Measurements from ENCODE around the gene CLCN7. TPM values are rescaled to one million over a fixed set of nuclear protein-coding genes. Genes with fewer than 3 reads are reported as not detected.

The CLCN7 gene
- total RNA-seq, 1 donor from 2014 or later: 36.6 TPM

DNA sequence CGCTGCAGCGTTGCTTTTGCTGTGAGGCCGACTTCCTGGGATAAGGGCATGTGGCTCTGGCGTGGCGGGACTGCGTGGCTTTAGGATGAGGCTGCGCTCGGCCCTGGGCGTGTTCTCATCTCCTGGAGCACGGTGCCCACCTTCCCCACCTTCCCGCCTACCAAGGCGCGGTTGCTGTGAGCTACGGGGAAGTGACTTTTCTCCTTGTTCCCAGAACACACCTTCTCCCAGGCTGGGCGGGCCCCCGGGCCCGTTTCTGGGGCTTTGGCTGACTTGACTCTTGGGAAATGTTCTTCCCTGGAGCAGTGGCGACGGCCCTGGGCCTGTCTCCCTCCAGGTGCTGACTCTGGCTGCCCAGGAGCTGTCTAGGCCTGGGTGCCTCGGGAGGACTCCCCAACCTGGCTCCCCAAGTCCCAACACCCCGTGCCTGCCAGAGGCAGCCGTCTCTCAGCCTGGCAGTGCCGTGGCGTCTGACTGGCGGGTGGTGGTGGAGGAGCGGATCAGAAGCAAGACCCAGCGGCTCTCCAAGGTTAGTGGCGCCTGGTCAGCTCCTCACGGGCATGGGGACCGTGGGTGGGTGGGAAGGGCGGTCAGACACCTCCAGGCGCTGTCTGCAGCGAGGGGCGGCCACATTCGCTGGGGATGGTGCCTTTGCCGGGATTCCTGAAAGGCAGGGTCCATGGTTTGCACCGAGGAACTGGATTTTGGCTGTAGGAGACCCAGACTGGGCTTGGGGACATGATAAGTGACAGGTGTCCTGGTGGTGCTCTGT is 30.4 kb upstream of the CLCN7 start:
- Histone ChIP-seq H3K4me3 (ENCODE audit: low read depth, low read length) (no peak overlapping the region), H3K27me3 (ENCODE audit: control insufficient read depth, insufficient read depth, low read length) (no peaks in the 10 kb centered on the region), H3K36me3 (ENCODE audit: control insufficient read depth, insufficient read depth, low read length) (peaks cover 19% of the 10 kb centered on the region)
- no peak for FAIRE-seq
- TF ChIP-seq, protein P1, sequence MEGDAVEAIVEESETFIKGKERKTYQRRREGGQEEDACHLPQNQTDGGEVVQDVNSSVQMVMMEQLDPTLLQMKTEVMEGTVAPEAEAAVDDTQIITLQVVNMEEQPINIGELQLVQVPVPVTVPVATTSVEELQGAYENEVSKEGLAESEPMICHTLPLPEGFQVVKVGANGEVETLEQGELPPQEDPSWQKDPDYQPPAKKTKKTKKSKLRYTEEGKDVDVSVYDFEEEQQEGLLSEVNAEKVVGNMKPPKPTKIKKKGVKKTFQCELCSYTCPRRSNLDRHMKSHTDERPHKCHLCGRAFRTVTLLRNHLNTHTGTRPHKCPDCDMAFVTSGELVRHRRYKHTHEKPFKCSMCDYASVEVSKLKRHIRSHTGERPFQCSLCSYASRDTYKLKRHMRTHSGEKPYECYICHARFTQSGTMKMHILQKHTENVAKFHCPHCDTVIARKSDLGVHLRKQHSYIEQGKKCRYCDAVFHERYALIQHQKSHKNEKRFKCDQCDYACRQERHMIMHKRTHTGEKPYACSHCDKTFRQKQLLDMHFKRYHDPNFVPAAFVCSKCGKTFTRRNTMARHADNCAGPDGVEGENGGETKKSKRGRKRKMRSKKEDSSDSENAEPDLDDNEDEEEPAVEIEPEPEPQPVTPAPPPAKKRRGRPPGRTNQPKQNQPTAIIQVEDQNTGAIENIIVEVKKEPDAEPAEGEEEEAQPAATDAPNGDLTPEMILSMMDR (IDR thresholded peaks at IDR 0.05; ENCODE audit: insufficient read depth, low read length, severe bottlenecking): no peak
- no peak for DNase-seq (ENCODE audit: low read depth)

DNA sequence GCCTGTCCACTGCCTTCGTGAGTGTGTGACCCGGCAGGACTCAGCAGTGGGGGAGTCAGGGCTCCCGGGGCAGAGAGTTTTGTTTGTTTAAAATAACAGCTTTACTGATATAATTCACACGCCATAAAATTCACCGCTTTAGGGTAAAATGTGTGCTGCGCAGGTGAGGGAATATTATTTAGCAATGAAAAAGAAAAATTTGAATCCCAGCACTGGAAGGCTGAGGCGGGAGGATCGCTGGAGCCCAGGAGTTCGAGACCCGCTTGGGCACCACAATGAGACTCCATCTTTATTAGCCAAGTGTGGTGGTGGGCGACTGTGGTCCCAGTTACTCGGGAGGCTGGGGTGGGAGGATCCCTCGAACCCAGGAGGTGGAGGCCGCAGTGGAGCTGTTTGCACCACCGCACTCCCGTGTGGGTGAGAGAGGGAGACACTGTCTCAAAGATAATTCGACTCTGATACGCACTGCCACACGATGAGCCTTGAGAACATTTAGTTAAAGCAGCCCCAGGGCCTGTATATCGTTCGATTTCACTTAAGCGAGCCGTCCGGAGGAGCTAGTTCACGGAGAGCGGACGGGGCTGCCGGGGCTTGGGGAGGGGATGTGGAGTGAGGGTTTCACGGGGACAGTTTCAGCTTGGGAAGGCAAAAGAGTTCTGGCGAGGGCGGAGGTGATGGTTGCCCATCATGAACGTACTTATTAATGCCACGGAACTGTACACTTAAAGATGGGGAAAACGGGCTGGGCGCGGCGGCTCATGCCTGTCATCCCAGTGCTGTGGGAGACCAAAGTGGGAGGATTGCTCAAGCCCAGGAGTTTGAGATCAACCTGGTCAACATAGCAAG is 28.5 kb upstream of the CLCN7 start:
- no peaks in the 10 kb centered on the region for H3K27me3 ChIP-seq (ENCODE audit: control insufficient read depth, insufficient read depth, low read length)
- no peak overlapping the region for H3K4me3 ChIP-seq (ENCODE audit: low read depth, low read length)
- DNase-seq (ENCODE audit: low read depth) (no peak), FAIRE-seq (no peak)
- peaks cover 19% of the 10 kb centered on the region for H3K36me3 ChIP-seq (ENCODE audit: control insufficient read depth, insufficient read depth, low read length)
- TF ChIP-seq, protein P1 (IDR thresholded peaks at IDR 0.05; ENCODE audit: insufficient read depth, low read length, severe bottlenecking): no peak

DNA sequence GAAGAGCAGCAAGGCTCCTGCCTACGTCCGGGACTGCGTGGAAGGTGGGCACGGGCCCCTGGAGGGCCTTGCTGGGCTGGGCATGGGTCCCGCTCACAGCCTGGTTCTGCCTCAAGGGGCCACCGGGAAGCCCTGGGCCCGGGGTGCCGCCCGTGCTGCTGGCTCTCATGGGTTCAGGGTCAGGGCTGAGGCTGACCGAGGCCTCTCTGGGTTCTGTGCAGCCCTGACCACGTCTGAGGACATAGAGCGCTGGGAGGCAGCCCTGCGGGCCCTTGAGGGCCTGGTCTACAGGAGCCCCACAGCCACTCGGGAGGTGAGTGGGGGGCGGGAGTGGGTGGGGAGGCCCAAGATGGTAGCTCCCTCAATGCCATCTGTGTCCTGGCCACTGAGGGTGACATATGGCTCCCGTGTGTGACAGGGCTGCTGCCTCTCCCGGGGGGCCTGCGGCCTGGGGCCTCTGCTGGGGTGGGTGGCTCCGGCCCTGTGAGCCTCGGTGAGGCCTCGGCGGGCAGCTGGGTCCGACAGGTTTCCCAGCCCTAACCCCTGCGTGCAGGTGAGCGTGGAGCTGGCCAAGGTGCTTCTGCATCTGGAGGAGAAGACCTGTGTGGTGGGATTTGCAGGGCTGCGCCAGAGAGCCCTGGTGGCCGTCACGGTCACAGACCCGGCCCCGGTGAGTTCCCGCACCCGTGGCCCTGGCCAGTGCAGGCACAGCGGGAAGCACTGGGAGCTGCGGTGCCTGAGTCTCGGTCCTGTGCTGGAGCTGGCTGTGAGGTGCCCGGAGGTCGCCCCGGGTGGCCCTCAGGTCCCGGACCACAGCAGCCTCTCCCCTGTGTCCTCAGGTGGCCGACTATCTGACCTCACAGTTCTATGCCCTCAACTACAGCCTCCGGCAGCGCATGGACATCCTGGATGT is 27.5 kb upstream of the CLCN7 start:
- no peak for DNase-seq (ENCODE audit: low read depth)
- peaks cover 19% of the 10 kb centered on the region for H3K36me3 ChIP-seq (ENCODE audit: control insufficient read depth, insufficient read depth, low read length)
- TF ChIP-seq, protein P1 (IDR thresholded peaks at IDR 0.05; ENCODE audit: insufficient read depth, low read length, severe bottlenecking): no peak
- FAIRE-seq: no peak
- H3K27me3 ChIP-seq (ENCODE audit: control insufficient read depth, insufficient read depth, low read length): no peaks in the 10 kb centered on the region
- H3K4me3 ChIP-seq (ENCODE audit: low read depth, low read length): no peak overlapping the region

- peaks cover 19% of the 10 kb centered on the region for H3K36me3 ChIP-seq (ENCODE audit: control insufficient read depth, insufficient read depth, low read length)
- DNase-seq (ENCODE audit: low read depth) (no peak), FAIRE-seq (no peak)
- no peak overlapping the region for H3K4me3 ChIP-seq (ENCODE audit: low read depth, low read length)
- no peaks in the 10 kb centered on the region for H3K27me3 ChIP-seq (ENCODE audit: control insufficient read depth, insufficient read depth, low read length)
- TF ChIP-seq, protein P1 (IDR thresholded peaks at IDR 0.05; ENCODE audit: insufficient read depth, low read length, severe bottlenecking): no peak
Measured at GRCh38 chr16:1501630-1502029, 26.8 kb upstream of the CLCN7 start.

DNA sequence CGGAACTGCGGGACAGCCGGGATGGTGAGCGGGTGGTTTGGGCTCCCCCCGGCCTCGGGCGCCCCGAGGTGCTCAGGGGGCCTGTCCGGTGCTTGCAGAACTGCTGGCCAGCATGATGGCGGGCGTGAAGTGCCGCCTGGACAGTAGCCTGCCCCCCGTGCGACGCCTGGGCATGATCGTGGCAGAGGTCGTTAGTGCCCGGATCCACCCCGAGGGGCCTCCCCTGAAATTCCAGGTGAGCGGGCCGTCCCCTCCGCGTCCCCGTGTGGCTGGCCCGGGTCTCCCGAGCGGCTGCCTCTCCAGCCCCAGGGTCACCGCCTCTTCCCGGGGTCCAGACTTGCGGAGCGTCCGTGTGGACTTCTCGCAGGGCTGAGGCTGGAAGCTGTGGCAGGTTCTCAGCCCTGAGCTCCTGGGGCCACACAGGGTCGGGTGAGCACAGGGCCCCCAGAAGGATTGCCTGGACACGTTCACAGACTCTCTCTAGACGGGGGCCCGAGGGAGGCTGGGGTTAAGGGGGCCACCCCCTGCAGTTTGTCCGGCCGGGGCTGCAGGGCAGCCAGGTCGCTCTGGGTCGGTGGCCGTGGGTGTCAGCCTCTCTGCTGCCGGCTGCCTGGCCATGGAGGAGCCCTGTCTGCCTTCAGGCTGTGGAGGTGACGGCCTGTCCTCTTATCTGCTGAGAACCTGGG is 25.8 kb upstream of the CLCN7 start:
- DNase-seq (ENCODE audit: low read depth): no peak
- no peak for FAIRE-seq
- Histone ChIP-seq H3K27me3 (ENCODE audit: control insufficient read depth, insufficient read depth, low read length) (no peaks in the 10 kb centered on the region), H3K36me3 (ENCODE audit: control insufficient read depth, insufficient read depth, low read length) (peaks cover 22% of the 10 kb centered on the region), H3K4me3 (ENCODE audit: low read depth, low read length) (no peak overlapping the region)
- TF ChIP-seq, protein P1 (IDR thresholded peaks at IDR 0.05; ENCODE audit: insufficient read depth, low read length, severe bottlenecking): no peak
